ENCODE measurements around the gene ANKDD1B.
"Not testable (repeated sequence)": the region's sequence is repeated elsewhere in the genome, so short reads cannot be mapped to it uniquely, and the experiment has no call there.

The ANKDD1B gene

DNA sequence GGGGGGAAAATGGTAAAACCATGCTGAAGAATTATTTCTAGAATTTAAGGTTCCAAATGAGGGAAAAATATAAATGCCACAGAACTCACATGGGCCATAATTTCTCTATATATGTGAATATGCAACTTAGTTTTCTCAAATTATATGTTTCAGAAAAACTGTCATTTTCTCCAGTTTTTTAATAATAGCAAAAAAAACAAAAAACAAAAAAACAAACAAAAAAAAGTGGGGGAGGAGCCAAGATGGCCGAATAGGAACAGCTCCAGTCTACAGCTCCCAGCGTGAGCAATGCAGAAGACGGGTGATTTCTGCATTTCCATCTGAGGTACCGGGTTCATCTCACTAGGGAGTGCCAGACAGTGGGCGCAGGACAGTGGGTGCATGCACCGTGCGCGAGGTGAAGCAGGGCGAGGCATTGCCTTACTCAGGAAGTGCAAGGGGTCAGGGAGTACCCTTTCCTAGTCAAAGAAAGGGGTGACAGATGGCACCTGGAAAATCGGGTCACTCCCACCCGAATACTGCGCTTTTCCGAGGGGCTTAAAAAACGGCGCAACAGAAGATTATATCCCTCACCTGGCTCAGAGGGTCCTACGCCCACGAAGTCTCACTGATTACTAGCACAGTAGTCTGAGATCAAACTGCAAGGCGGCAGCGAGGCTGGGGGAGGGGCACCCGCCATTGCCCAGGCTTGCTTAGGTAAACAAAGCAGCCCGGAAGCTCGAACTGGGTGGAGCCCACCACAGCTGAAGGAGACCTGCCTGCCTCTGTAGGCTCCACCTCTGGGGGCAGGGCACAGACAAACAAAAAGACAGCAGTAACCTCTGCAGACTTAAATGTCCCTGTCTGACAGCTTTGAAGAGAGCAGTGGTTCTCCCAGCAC, 84.5 kb downstream of the ANKDD1B start:
- in situ Hi-C loops (cut with HindIII; ENCODE audit: low sequenced_read_pairs): not testable (repeated sequence)

DNA sequence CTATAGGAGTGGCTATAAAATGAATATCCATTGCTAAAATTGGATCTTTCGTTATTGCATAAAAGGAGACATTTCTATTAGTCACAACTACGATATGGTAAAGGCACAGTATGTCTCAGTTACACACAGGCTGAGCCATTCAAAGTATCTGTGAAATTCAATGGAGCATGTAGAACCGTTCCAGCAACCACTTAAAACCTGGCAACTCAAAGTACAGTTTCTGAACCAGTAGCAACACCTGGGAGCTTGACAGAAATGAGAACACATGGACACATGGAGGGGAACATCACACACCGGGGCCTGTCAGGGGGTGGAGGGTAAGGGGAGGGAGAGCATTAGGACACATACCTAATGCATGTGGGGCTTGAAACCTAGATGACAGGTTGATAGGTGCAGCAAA, 90.6 kb downstream of the ANKDD1B start:
- in situ Hi-C loops (cut with HindIII; ENCODE audit: low sequenced_read_pairs): no loop called here

DNA sequence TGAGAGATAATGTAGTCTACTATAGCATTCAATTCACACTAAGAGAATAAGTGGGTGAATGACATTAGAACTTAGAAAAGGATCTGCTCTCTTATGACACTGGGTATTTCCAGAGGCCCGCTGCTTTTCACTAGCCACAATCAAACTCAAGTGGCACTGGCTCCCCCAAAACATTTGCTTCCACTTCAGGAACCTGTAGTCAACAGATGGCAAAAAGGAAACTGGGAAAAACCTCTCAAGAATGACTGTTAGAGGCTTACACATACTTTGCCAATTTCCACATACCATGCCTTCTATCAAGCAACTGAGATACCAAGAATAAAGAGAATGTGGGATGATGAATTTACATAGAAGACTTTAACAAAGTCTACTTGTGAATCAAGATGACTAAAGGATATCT, 94.8 kb downstream of the ANKDD1B start:
- in situ Hi-C loops (cut with HindIII; ENCODE audit: low sequenced_read_pairs): no loop called here

DNA sequence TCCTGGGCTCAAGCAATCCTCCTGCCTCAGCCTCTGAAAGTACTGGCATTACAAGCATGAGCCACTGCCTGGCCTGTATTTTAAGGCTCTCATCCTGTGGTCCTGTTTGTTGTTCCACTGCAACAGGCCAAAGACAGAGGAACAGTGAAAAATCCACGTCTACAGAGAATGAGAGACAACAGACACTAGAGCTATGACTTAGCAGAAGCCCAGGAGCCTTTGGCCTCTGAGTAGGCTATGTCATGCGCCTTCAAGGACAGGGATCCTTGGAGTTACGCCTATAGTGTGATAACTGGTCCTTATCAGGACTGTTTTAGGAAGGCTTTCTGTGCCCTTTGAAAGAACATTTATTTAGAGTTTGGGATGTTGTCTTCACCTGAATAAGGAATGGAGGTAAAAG, 95.5 kb downstream of the ANKDD1B start:
- in situ Hi-C loops (cut with HindIII; ENCODE audit: low sequenced_read_pairs): no loop called here

DNA sequence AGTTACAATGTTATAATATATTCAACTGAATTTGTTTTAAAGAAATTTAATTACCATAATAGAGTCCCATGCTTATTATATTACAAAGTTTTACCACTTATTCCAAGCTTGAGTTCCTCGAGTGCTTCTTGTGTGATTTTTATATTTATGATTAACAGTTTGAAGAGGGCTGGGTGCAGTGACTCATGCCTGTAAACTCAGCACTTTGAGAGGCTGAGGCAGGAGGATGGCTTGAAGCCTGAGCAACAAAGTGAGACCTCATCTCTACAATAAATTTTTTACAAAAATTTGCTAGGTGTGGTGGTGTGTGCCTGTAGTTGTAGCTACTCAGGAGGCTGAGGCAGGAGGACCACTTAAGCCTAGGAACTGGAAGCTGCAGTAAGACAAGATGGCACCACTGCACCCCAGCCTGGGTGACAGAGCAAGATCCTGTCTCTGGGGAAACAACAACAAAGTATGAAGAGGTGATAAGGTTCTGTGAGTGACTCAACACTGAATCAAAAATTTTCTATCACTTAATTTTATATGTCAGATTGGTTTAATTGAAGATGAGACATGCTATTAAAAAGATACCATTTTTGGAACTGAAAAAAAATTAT, 96.8 kb downstream of the ANKDD1B start:
- in situ Hi-C loops (cut with HindIII; ENCODE audit: low sequenced_read_pairs): no loop called here

DNA sequence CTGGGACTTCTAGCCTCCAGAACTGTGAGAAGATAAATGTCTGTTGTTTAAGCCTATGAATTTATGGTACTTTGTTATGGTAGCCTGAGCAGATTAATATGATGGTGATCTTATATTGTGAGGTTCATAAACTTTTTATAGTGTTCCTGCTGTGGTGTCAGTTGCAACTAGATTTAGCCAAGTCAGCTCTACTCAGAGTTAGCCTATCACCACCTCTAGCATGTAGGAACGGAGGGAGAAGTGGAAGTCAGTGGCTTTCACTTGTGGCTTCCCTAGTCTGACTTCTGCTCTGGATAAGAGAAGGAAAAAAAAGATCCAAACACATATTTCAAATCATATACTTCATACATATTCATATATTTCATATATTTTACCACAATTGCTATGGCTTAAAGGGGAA, 99.4 kb downstream of the ANKDD1B start:
- in situ Hi-C loops (cut with HindIII; ENCODE audit: low sequenced_read_pairs): no loop called here

DNA sequence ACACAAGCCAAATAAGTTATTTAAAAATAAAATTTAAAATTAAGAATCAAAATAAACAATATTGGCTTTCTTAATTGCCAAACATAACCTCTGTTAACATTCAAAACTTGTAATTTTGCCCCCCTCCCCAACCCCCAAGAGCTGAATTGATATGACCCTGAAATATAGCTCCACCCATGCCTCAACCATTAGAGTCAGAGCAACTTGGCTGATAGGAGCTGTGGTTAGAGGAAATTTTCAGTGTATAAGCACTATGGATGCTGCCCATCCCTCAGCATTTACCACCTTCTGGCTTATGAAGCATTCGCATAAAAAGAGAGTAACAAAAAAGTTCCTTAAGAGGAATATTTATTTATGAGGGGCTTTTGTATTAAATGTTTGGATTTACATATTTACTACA, 99.9 kb downstream of the ANKDD1B start:
- in situ Hi-C loops (cut with HindIII; ENCODE audit: low sequenced_read_pairs): no loop called here

DNA sequence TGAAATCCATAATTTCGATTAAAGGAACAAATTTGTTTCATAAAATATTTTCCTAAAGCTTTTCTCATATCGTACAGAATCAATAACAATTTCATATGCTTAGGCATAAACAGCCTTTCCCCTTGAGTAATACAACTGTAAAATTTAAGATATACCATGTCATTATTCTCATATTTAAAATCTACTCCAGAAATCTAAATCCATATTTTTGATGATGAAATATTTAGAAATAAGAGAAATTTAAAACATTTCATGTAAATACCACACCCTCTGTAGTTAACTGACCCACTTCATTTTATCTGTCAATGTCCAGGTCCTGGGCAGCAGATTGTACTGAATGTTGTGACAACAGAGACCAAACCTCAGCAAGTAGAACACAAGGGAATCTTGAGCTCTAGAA, 100.8 kb downstream of the ANKDD1B start:
- in situ Hi-C loops (cut with HindIII; ENCODE audit: low sequenced_read_pairs): no loop called here

DNA sequence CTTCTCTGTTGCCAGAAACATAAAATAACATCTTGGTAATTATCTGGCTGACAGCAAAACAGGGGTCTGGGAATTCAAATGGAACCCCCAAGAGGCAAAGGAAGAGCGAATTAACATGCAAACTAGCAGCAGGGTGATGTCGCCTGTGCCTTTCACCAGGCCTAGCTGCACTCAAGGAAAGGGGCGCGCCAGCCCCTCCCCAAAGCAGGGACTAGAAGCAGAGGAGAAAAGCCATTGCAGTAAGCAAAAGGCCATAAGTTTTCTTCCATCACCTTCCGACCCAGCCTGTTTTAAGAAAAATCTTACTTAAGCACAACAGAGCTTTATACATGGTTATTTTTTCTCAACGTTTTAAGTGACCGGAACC, 105.4 kb downstream of the ANKDD1B start:
- in situ Hi-C loops (cut with HindIII; ENCODE audit: low sequenced_read_pairs): no loop called here

DNA sequence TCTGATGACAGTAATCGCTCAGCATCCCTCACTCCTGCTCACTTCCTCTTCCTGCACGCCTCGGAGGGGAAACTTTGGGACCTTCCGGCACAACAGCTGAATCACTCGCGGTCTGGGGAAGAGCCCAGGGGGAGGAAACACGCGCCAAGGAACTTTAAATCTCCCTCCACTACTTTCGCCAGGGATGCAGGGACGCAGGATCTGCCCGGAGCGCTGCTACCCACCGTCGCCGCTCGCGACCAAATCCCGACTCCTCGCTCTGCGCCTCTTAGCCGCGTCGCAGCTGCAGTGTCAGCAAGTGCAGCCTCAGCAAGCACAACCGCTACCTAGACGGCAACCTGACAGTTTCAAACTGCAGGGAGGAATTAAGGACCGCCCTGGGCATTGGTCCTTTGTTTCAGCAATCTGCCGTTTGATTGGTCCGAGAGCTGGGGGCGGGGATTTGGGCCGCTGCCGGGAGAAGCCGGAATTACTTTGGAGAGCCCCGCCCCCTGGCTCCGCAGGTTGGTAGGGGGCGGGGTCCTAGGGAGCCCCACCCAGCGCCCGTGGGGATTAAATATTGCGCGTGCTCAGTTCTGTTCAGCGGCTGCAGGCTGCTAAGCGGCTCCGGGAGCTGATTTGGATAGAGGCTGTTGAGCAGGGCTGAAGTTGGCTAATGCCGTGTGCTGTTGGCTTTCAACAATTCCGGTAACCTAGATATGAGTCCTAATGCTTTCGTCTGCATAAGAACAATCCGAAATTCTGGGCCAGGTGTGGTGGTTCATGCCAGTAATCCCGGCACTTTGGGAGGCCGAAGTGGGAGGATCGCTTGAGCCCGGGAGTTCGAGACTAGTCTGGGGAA, 106.0 kb downstream of the ANKDD1B start, which contains the start of gene POC5:
Gene POC5 (minus strand): TSS at position 356 of the 841 bp plus-strand sequence. CDS start 4,500 bp downstream, outside the sequence.
- in situ Hi-C loops (cut with HindIII; ENCODE audit: low sequenced_read_pairs): no loop called here

DNA sequence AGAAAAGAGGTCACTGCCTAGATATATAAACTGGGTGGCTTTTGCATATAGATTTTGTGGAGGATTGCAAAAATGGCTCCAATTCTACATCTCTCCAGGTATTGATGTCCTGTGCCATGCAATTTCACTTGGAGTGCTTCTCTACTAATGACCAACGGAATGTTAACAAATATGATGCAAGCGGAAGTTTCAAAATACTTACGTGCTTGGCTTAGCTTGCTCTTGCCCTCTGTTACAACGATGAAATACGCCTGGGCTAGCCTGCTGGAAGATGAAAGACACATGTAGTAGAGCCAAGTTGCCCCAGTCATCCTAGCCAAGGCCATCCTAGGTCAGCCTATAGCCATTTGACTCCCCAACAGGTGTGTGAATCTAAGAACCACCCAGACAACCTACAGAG, 109.6 kb downstream of the ANKDD1B start:
- in situ Hi-C loops (cut with HindIII; ENCODE audit: low sequenced_read_pairs): no loop called here
